ENCODE measurements around the gene TPD52L1.

The TPD52L1 gene

GRCh38 chr6:125304970-125305660 lies 151.5 kb downstream of the TPD52L1 start:
- no peak for DNase-seq (ENCODE audit: low read depth in 2 of 2)

- DNase-seq (ENCODE audit: low read depth in 2 of 2): no peak
Measured at GRCh38 chr6:125306756-125307149, 153.2 kb downstream of the TPD52L1 start.

GRCh38 chr6:125307150-125307838 lies 153.7 kb downstream of the TPD52L1 start:
- no peak for DNase-seq (ENCODE audit: low read depth in 2 of 2)

- no peak for DNase-seq (ENCODE audit: low read depth in 2 of 2)
Measured at GRCh38 chr6:125307964-125308615, 154.5 kb downstream of the TPD52L1 start.

GRCh38 chr6:125310994-125311649 lies 157.5 kb downstream of the TPD52L1 start:
- DNase-seq (ENCODE audit: low read depth in 2 of 2): peak in 1 of 2 experiments; percentile 27

GRCh38 chr6:125312478-125312877 lies 158.9 kb downstream of the TPD52L1 start:
- DNase-seq (ENCODE audit: low read depth in 2 of 2): no peak

- no peak for DNase-seq (ENCODE audit: low read depth in 2 of 2)
Measured at GRCh38 chr6:125312950-125313349, 159.4 kb downstream of the TPD52L1 start.
